SJSA1 (cell line): ENCODE data around the gene SIL1. TPM values are rescaled to one million over a fixed set of nuclear protein-coding genes. Genes with fewer than 3 reads are reported as not detected.
"Not testable (repeated sequence)": the region's sequence is repeated elsewhere in the genome, so short reads cannot be mapped to it uniquely, and the experiment has no call there.

Source experiments
- DNase-seq, 2 experiments: peaks; one replicate each; pipeline ENCODE4 v3.0.0-alpha.2; 2015 to 2020; ENCODE audit warnings: low spot score in 2 of 2, low read depth in 1 of 2
- H3K27ac ChIP-seq: fragments of 250-450 bp; sonication (Bioruptor Pico); 2 replicates; pipeline ENCODE4 v1.5.1; 2020; ENCODE audit warnings: mild to moderate bottlenecking, moderate library complexity
- H3K27me3 ChIP-seq: fragments of 250-450 bp; sonication (Bioruptor Pico); replicated peaks from 2 replicates; pipeline ENCODE4 v1.5.1; 2020; ENCODE audit warnings: mild to moderate bottlenecking, moderate library complexity
- H3K36me3 ChIP-seq: fragments of 250-450 bp; sonication (Bioruptor Pico); 2 replicates; pipeline ENCODE4 v1.5.1; 2020; ENCODE audit warnings: mild to moderate bottlenecking
- H3K4me1 ChIP-seq: fragments of 250-450 bp; sonication (Bioruptor Pico); replicated peaks from 2 replicates; pipeline ENCODE4 v1.6.1; 2021; ENCODE audit warnings: mild to moderate bottlenecking
- H3K4me3 ChIP-seq: fragments of 250-450 bp; sonication (Bioruptor Pico); 2 replicates; pipeline ENCODE4 v1.5.1; 2020; ENCODE audit warnings: mild to moderate bottlenecking
- H3K9me3 ChIP-seq: fragments of 250-450 bp; sonication (Bioruptor Pico); replicated peaks from 2 replicates; pipeline ENCODE4 v1.5.1; 2020; ENCODE audit warnings: mild to moderate bottlenecking
- total RNA-seq: library from RNA; depleted of rRNA; stranded (reverse); fragments of >200 nt; shearing (Covaris generic); gene quantifications from 2 replicates; pipeline ENCODE4 v1.2.3, GENCODE V29; 2014

SIL1 gene
- total RNA-seq, 1 experiment from 2014 or later: 58.2 TPM

- DNase-seq: no peak
- H3K36me3 ChIP-seq: no peaks in the 10 kb centered on the region
- no peaks in the 10 kb centered on the region for H3K4me1 ChIP-seq
- H3K9me3 ChIP-seq: no peaks in the 10 kb centered on the region
- peaks cover 3% of the 10 kb centered on the region for H3K27me3 ChIP-seq
- H3K27ac ChIP-seq: no peak overlapping the region
- no peak overlapping the region for H3K4me3 ChIP-seq
These were observed 17.2 kb upstream of the SIL1 start for GRCh38 chr5:139215107-139215975.

DNA sequence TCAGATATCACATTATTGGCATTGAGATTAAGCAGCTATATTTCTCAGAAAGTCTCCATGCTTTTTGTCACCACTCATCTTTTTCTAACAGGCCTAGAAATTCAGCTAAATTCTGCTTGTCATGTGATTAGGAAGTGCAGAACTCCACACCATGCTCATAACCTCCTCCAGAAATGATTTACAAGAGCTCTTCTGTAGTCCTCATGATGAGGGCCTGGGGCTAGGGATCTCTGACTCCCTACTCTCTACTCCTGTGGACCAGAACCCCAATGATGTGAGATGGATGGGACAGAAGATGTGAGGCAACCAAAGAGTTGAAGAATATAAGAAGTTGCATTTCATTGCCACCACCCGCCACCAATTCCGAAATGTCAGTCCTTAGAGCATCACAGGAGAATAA is 16.5 kb upstream of the SIL1 start:
- H3K4me3 ChIP-seq: no peak overlapping the region
- H3K27ac ChIP-seq: no peak overlapping the region
- H3K36me3 ChIP-seq: no peaks in the 10 kb centered on the region
- no peaks in the 10 kb centered on the region for H3K4me1 ChIP-seq
- DNase-seq: no peak
- peaks cover 3% of the 10 kb centered on the region for H3K27me3 ChIP-seq
- no peaks in the 10 kb centered on the region for H3K9me3 ChIP-seq

DNA sequence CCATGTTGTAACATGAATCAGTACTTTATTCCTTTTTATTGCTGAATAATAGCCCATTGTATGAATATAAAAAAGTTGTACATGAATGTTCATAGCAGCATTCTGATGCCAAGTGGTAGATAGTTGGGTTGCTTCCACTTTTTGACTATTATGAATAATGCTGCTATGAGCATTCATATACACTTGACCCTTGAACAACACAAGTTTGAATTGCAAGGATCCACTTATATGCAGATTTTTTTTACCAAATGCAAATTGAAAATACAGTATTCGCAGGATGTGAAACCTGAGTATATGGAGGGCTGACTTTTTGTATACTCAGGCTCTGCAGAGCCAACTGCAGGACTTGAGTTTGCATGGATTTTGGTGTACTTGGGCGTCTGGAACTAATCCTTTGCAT is 14.7 kb upstream of the SIL1 start:
- no peak for DNase-seq
- H3K4me1 ChIP-seq: no peaks in the 10 kb centered on the region
- peaks cover 3% of the 10 kb centered on the region for H3K27me3 ChIP-seq
- no peak overlapping the region for H3K27ac ChIP-seq
- H3K36me3 ChIP-seq: no peaks in the 10 kb centered on the region
- H3K4me3 ChIP-seq: no peak overlapping the region
- H3K9me3 ChIP-seq: no peaks in the 10 kb centered on the region

GRCh38 chr5:139212486-139212885 is 14.3 kb upstream of the SIL1 start:
- no peak for DNase-seq
- H3K27ac ChIP-seq: no peak overlapping the region

GRCh38 chr5:139210585-139210984 is 12.4 kb upstream of the SIL1 start:
- Histone ChIP-seq H3K9me3 (no peaks in the 10 kb centered on the region), H3K4me3 (no peak overlapping the region), H3K4me1 (no peaks in the 10 kb centered on the region), H3K36me3 (no peaks in the 10 kb centered on the region), H3K27me3 (peaks cover 3% of the 10 kb centered on the region), H3K27ac (no peak overlapping the region)
- DNase-seq: no peak

More at GRCh38 chr5:139212486-139212885, 14.3 kb upstream of the SIL1 start:
- Histone ChIP-seq H3K27me3 (peaks cover 3% of the 10 kb centered on the region), H3K36me3 (no peaks in the 10 kb centered on the region), H3K9me3 (no peaks in the 10 kb centered on the region), H3K4me1 (no peaks in the 10 kb centered on the region), H3K4me3 (no peak overlapping the region)

GRCh38 chr5:139207297-139208000 is 9.3 kb upstream of the SIL1 start:
- Histone ChIP-seq H3K36me3 (no peaks in the 10 kb centered on the region), H3K9me3 (no peaks in the 10 kb centered on the region), H3K27me3 (no peaks in the 10 kb centered on the region), H3K27ac (no peak overlapping the region), H3K4me3 (no peak overlapping the region), H3K4me1 (no peaks in the 10 kb centered on the region)
- DNase-seq: no peak

- no peaks in the 10 kb centered on the region for H3K36me3 ChIP-seq
These were observed 7.4 kb upstream of the SIL1 start for GRCh38 chr5:139205586-139205985.

GRCh38 chr5:139205124-139205523 is 7.0 kb upstream of the SIL1 start:
- no peaks in the 10 kb centered on the region for H3K27me3 ChIP-seq
- DNase-seq: no peak

More at GRCh38 chr5:139205586-139205985, 7.4 kb upstream of the SIL1 start:
- Histone ChIP-seq H3K4me1 (no peaks in the 10 kb centered on the region), H3K27me3 (no peaks in the 10 kb centered on the region), H3K9me3 (no peaks in the 10 kb centered on the region), H3K27ac (no peak overlapping the region), H3K4me3 (no peak overlapping the region)
- DNase-seq: no peak

GRCh38 chr5:139204196-139204595 is 6.0 kb upstream of the SIL1 start:
- Histone ChIP-seq H3K27ac (no peak overlapping the region), H3K27me3 (no peaks in the 10 kb centered on the region), H3K4me1 (no peaks in the 10 kb centered on the region), H3K36me3 (no peaks in the 10 kb centered on the region), H3K4me3 (no peak overlapping the region), H3K9me3 (no peaks in the 10 kb centered on the region)
- DNase-seq: no peak

More at GRCh38 chr5:139205124-139205523, 7.0 kb upstream of the SIL1 start:
- Histone ChIP-seq H3K36me3 (no peaks in the 10 kb centered on the region), H3K4me1 (no peaks in the 10 kb centered on the region), H3K4me3 (no peak overlapping the region), H3K27ac (no peak overlapping the region), H3K9me3 (no peaks in the 10 kb centered on the region)

DNA sequence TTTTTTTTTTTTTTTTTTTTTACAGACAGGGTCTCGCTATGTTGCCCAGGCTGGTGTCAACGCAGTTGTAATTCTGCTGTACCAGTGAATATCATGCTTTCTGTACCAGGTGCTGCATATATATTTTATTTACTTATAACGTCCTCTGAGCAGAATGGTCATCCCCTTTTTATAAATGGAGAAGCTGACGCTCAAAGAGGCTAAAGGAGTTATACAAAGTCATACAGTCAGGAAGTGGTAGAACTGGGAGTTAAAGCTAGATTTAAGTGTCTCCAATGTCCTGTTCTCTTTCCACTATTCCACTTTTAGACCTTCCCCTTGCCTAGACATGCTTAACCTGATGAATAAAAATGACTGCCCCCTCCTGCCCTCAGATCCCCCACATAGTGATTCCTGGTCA is 1.2 kb upstream of the SIL1 start:
- Histone ChIP-seq H3K36me3 (peaks cover 11% of the 10 kb centered on the region), H3K27me3 (no peaks in the 10 kb centered on the region), H3K27ac (no peak overlapping the region), H3K9me3 (no peaks in the 10 kb centered on the region), H3K4me3 (no peak overlapping the region), H3K4me1 (no peaks in the 10 kb centered on the region)
- DNase-seq: no peak

DNA sequence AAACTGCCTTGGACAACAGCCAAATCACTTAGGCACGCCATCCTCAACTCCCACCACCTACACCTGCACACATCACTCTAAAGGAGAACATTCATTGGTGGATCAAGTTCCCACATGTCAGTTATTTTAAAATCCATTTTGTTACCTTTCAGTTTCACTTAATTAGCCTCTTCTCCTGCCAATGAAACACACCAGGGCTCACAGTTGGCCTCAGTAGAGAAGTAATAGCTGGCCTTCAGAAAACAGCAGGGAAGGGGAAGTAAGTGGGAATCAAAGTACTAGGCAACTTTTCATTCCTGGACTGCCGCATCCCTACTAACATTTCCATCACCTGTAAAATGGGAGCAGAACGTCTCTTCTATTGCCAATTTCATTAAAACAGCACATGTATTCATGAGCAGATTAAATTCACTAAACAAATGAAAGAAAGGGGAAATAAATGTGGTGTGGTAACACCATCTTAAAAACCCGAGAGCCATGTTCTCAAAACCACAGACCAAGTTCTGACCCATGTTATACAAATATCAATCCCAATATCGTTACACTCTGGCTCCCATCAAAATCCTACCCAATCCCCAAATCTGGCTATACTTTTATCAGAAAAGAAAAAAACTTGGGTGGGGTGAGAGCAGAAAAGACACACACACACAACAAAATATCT is 1.7 kb downstream of the SIL1 start:
- Histone ChIP-seq H3K9me3 (no peaks in the 10 kb centered on the region), H3K4me1 (no peaks in the 10 kb centered on the region), H3K27me3 (no peaks in the 10 kb centered on the region), H3K4me3 (no peak overlapping the region), H3K27ac (no peak overlapping the region), H3K36me3 (peaks cover 11% of the 10 kb centered on the region)
- no peak for DNase-seq

GRCh38 chr5:139194486-139194885 is 3.7 kb downstream of the SIL1 start:
- no peaks in the 10 kb centered on the region for H3K4me1 ChIP-seq
- H3K27me3 ChIP-seq: no peaks in the 10 kb centered on the region
- H3K4me3 ChIP-seq: no peak overlapping the region
- H3K9me3 ChIP-seq: no peaks in the 10 kb centered on the region; the same call in 1 of the 2 replicates
- no peak overlapping the region for H3K27ac ChIP-seq
- no peak for DNase-seq
- peaks cover 20% of the 10 kb centered on the region for H3K36me3 ChIP-seq

DNA sequence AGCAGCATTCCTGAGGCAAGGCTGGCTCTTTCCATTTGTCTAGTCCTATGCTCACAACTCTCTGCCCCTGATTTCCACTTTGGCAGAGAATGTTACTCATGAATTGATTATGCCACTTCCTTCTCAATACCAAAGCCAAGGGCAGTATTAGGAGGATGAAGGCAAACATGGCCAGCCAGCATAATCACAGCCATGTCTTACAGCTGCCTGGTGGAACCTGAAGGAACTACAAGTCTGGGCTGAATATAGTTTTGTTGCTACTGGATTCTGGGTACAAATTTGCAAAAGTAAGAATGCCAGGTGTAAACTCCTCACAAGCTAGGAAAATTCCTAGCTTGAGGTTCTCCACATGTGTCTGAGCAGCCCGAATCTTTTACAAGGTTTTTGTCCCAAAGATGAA is 4.2 kb downstream of the SIL1 start:
- H3K9me3 ChIP-seq: no peaks in the 10 kb centered on the region; the same call in 1 of the 2 replicates
- DNase-seq: no peak
- no peak overlapping the region for H3K27ac ChIP-seq
- H3K36me3 ChIP-seq: peaks cover 21% of the 10 kb centered on the region
- H3K27me3 ChIP-seq: no peaks in the 10 kb centered on the region
- no peaks in the 10 kb centered on the region for H3K4me1 ChIP-seq
- no peak overlapping the region for H3K4me3 ChIP-seq

DNA sequence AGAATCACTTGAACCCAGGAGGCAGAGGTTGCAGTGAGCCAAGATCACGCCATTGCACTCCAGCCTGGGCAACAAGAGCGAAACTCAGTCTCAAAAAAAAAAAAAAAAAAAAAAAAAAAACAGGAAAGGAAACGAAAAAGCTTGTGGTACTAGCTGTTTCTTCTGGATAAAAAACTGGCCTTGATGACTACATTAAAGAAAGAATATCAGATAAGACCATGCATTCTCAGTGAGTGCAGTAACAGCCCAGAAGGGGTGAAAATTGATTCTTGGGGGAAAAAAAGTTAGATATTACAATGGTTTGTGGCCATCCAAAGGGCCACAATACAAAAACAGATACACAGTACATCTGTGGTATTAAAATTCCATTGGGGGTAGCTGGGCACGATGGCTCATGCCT is 5.3 kb downstream of the SIL1 start:
- DNase-seq, H3K27me3 ChIP-seq, H3K9me3 ChIP-seq, H3K4me1 ChIP-seq, H3K4me3 ChIP-seq, H3K27ac ChIP-seq: not testable (repeated sequence)
- H3K36me3 ChIP-seq: peaks cover 24% of the 10 kb centered on the region
